ENCODE measurements around the gene NT5DC1.

Gene NT5DC1

DNA sequence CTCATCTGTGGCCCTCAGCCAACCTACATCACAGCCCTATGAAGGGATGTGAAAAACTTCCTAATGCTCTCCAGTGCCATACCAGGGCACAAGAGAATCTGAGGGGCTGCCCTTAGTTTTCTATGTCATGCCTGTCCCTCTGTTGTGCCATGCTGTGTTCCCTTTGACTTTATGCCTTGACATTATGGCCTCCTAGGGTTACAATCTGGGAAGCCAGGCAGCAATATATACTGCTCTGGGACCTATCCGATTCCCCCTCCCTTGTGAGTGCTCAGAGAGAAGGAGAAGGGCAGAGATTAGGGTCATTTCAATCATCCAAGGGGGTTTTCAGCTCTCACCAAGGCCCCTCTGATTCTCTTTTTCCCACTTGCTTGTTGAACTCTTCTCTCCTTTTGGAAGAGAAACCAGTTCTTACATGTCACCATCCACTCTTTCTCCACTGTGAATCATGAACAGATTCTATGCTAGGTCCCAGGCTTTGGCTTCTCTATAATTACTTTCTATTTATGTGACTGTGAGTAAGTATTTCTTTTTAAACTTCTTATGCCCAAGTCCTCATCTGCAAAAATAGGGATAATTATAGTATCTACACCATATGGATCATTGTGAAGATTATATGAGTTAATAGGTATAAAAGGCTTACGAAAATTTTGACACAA, 25.8 kb upstream of the NT5DC1 start:
- no peak overlapping the region for H2AFZ ChIP-seq (ENCODE audit: low read depth, low read length)
- H3K36me3 ChIP-seq (ENCODE audit: insufficient read depth, low read length), result no peaks in the 10 kb centered on the region
- no peak for ATAC-seq (ENCODE audit: insufficient read depth, low read depth)
- H3K9me3 ChIP-seq (ENCODE audit: insufficient read depth, low read length, severe bottlenecking), result no peaks in the 10 kb centered on the region
- no peak overlapping the region for H3K27ac ChIP-seq (ENCODE audit: low read length)
- no peak overlapping the region for H3K9ac ChIP-seq (ENCODE audit: low read depth, low read length)
- H3K4me2 ChIP-seq (ENCODE audit: insufficient read depth, low read length), result no peak overlapping the region
- H3K4me1 ChIP-seq (ENCODE audit: insufficient read depth, low read length), result no peaks in the 10 kb centered on the region
- TF ChIP-seq, protein P1, sequence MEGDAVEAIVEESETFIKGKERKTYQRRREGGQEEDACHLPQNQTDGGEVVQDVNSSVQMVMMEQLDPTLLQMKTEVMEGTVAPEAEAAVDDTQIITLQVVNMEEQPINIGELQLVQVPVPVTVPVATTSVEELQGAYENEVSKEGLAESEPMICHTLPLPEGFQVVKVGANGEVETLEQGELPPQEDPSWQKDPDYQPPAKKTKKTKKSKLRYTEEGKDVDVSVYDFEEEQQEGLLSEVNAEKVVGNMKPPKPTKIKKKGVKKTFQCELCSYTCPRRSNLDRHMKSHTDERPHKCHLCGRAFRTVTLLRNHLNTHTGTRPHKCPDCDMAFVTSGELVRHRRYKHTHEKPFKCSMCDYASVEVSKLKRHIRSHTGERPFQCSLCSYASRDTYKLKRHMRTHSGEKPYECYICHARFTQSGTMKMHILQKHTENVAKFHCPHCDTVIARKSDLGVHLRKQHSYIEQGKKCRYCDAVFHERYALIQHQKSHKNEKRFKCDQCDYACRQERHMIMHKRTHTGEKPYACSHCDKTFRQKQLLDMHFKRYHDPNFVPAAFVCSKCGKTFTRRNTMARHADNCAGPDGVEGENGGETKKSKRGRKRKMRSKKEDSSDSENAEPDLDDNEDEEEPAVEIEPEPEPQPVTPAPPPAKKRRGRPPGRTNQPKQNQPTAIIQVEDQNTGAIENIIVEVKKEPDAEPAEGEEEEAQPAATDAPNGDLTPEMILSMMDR (IDR thresholded peaks at IDR 0.05; ENCODE audit: borderline replicate concordance, extremely low read depth, low read length, poor library complexity, severe bottlenecking), result no peak
- no peak for TF ChIP-seq EZH2 (IDR thresholded peaks at IDR 0.05; ENCODE audit: borderline replicate concordance, low read depth, low read length, severe bottlenecking)
- H3K27me3 ChIP-seq (ENCODE audit: insufficient read depth, low read length, poor library complexity), result no peaks in the 10 kb centered on the region
- no peak overlapping the region for H3K4me3 ChIP-seq (ENCODE audit: low read depth in 1 of 2, low read length in 2 of 2)
- DNase-seq, result no peak
- no peaks in the 10 kb centered on the region for H3K79me2 ChIP-seq (ENCODE audit: insufficient read depth, low read length)
- no peaks in the 10 kb centered on the region for H4K20me1 ChIP-seq (ENCODE audit: insufficient read depth, low read length)

DNA sequence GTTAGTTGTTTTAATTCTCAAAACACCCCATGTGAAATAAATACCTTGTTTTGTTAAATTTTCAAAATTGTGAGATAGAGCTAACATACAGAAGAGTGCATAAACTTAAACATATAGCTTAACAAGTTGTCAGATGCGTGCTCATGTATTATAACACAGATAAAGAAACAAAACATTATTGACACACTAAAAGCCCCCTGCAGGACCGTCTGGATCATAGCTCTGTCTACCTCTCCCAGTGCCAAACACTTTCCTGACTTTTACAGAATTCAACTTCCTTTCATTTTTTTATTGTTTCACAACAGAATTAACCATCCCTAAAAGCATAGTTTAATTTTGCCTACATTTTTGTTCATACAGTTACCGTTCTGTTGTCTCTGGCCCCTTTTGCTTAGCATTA, 22.1 kb upstream of the NT5DC1 start:
- DNase-seq, result no peak

DNA sequence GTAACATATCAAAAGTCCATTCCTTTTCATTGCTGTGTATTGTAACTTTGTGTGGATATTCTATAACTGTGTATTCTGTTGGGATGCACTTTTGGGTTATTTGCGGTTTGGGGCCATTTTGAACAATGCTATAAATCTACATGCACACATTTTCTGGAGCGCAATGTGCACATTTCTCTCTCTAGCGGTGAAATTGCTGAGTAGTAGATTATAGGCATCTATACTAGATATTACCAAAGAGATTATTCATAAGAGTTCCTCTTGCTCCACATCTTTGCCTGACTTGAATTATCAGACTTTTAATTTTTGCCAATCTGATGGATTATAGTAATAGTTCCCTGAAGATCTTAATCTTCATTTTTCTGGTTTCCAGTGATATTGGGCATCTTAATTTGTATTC, 21.7 kb upstream of the NT5DC1 start:
- ATAC-seq (ENCODE audit: insufficient read depth, low read depth) (no peak), DNase-seq (no peak)
- TF ChIP-seq, protein P1 (IDR thresholded peaks at IDR 0.05; ENCODE audit: borderline replicate concordance, extremely low read depth, low read length, poor library complexity, severe bottlenecking), result no peak
- TF ChIP-seq EZH2 (IDR thresholded peaks at IDR 0.05; ENCODE audit: borderline replicate concordance, low read depth, low read length, severe bottlenecking), result no peak
- no peak overlapping the region for H3K9ac ChIP-seq (ENCODE audit: low read depth, low read length)
- H3K4me3 ChIP-seq (ENCODE audit: low read depth in 1 of 2, low read length in 2 of 2), result no peak overlapping the region
- H3K27ac ChIP-seq (ENCODE audit: low read length), result no peak overlapping the region
- H3K27me3 ChIP-seq (ENCODE audit: insufficient read depth, low read length, poor library complexity), result peaks cover 4% of the 10 kb centered on the region
- no peaks in the 10 kb centered on the region for H3K79me2 ChIP-seq (ENCODE audit: insufficient read depth, low read length)
- no peaks in the 10 kb centered on the region for H4K20me1 ChIP-seq (ENCODE audit: insufficient read depth, low read length)
- no peaks in the 10 kb centered on the region for H3K36me3 ChIP-seq (ENCODE audit: insufficient read depth, low read length)
- H3K4me2 ChIP-seq (ENCODE audit: insufficient read depth, low read length), result no peak overlapping the region
- no peaks in the 10 kb centered on the region for H3K9me3 ChIP-seq (ENCODE audit: insufficient read depth, low read length, severe bottlenecking)
- no peaks in the 10 kb centered on the region for H3K4me1 ChIP-seq (ENCODE audit: insufficient read depth, low read length)
- H2AFZ ChIP-seq (ENCODE audit: low read depth, low read length), result no peak overlapping the region

More for the DNA sequence above, 22.1 kb upstream of the NT5DC1 start:
- no peaks in the 10 kb centered on the region for H4K20me1 ChIP-seq (ENCODE audit: insufficient read depth, low read length)
- ATAC-seq (ENCODE audit: insufficient read depth, low read depth), result no peak
- peaks cover 4% of the 10 kb centered on the region for H3K27me3 ChIP-seq (ENCODE audit: insufficient read depth, low read length, poor library complexity)
- no peak overlapping the region for H2AFZ ChIP-seq (ENCODE audit: low read depth, low read length)
- no peaks in the 10 kb centered on the region for H3K36me3 ChIP-seq (ENCODE audit: insufficient read depth, low read length)
- H3K9ac ChIP-seq (ENCODE audit: low read depth, low read length), result no peak overlapping the region
- no peaks in the 10 kb centered on the region for H3K4me1 ChIP-seq (ENCODE audit: insufficient read depth, low read length)
- H3K4me3 ChIP-seq (ENCODE audit: low read depth in 1 of 2, low read length in 2 of 2), result no peak overlapping the region
- no peaks in the 10 kb centered on the region for H3K79me2 ChIP-seq (ENCODE audit: insufficient read depth, low read length)
- no peak for TF ChIP-seq EZH2 (IDR thresholded peaks at IDR 0.05; ENCODE audit: borderline replicate concordance, low read depth, low read length, severe bottlenecking)
- TF ChIP-seq, protein P1 (IDR thresholded peaks at IDR 0.05; ENCODE audit: borderline replicate concordance, extremely low read depth, low read length, poor library complexity, severe bottlenecking), result no peak
- no peak overlapping the region for H3K27ac ChIP-seq (ENCODE audit: low read length)
- no peak overlapping the region for H3K4me2 ChIP-seq (ENCODE audit: insufficient read depth, low read length)
- H3K9me3 ChIP-seq (ENCODE audit: insufficient read depth, low read length, severe bottlenecking), result no peaks in the 10 kb centered on the region
